Heart left ventricle (tissue), 13 donors: Measurements from ENCODE around the gene MAST1.

Experiments used
- CTCF ChIP-seq, 12 donors: fragments of 200-600 bp; sonication (generic) in 4 of 12; IDR thresholded peaks; one replicate each; pipeline versions ENCODE4 v1.5.0 to v1.8.0; 2018 to 2022; ENCODE audit warnings: antibody characterized with exemption in 12 of 12, mild to moderate bottlenecking in 5 of 12
- POLR2A ChIP-seq, 2 donors: fragments of 450-650 bp; IDR thresholded peaks; one replicate each; pipeline ENCODE4 v1.6.1; 2017; ENCODE audit warnings: antibody characterized with exemption in 2 of 2, mild to moderate bottlenecking in 2 of 2, moderate library complexity in 2 of 2
- donor health status: ischemic (EF 13 %, LVEDD 7.1; RV severe dilation, severe dysfunction).
- donor health status: DM: no; HTN: yes; CAD: no.
- donor health status: DM: no; HTN: no; CAD: no.
- donor health status: ischemic (EF 25% LVEDD 6.9; RV normal size, moderate dysfunction).
- donor health status: ischemic (EF 25% LVEDD 5.7; RV mildly dilated, moderate dysfunction).
- donor health status: ischemic (EF 35%, LVEDD 5.7; RV mildly dilated, moderate dysfunction).
- donor health status: nonischemic (EF 11% LVEDD 7.7; RV severe dilation, severe dysfunction).
- donor health status: DM: yes; HTN: yes; CAD: no.
- donor health status: PGD.
- donor health status: ischemic (EF 29% LVEDD 5.4; RV normal size, mild dysfunction).
- donor health status: nonischemic (EF 23%, LVEDD 6.1; RV moderate dilation, normal function).

GRCh38 chr19:12791345-12792050 lies 46.8 kb upstream of the MAST1 start, which contains the start of gene JUNB:
- TF ChIP-seq CTCF (IDR thresholded peaks at IDR 0.05) (peak in 4 of 12 donors; percentile 6 to 12 (median 8)), POLR2A (IDR thresholded peaks at IDR 0.05) (peak; percentile 100)
